Thoracic aorta (tissue), 2 donors: Measurements from ENCODE around the gene NEDD4L. TPM values are rescaled to one million over a fixed set of nuclear protein-coding genes. Genes with fewer than 3 reads are reported as not detected.

Experiments used
- ATAC-seq: fragments of 150-250 bp; one replicate; pipeline ENCODE4 v1.8.0; 2017; ENCODE audit warnings: low read depth; ENCODE audit not compliant: insufficient number of reproducible peaks, low FRiP score
- DNase-seq: peaks from one replicate; pipeline ENCODE4 v3.0.0-alpha.2; 2020; ENCODE audit warnings: low spot score
- H3K27ac ChIP-seq, 2 donors: fragments of 200-600 bp; sonication (generic); 1 replicate in 1 of 2; 2 replicates in 1 of 2; pipeline ENCODE4 v1.5.1; 2016; ENCODE audit warnings: mild to moderate bottlenecking in 2 of 2, moderate library complexity in 2 of 2
- H3K27me3 ChIP-seq: fragments of 200-600 bp; sonication (generic); replicated peaks from 2 replicates; pipeline ENCODE4 v1.6.0; 2016; ENCODE audit warnings: mild to moderate bottlenecking; ENCODE audit not compliant: insufficient read depth
- H3K36me3 ChIP-seq: fragments of 200-600 bp; sonication (generic); one replicate; pipeline ENCODE4 v1.5.1; 2016
- H3K4me1 ChIP-seq, 2 donors: fragments of 200-600 bp; sonication (generic); 1 replicate in 1 of 2; 2 replicates in 1 of 2; pipeline versions ENCODE4 v1.5.1 to v1.6.0; 2016; ENCODE audit warnings: low read depth in 2 of 2, mild to moderate bottlenecking in 1 of 2; ENCODE audit not compliant: control insufficient read depth in 1 of 2
- H3K4me3 ChIP-seq: fragments of 200-600 bp; sonication (generic); 2 replicates; pipeline ENCODE4 v1.5.1; 2016; ENCODE audit warnings: mild to moderate bottlenecking
- H3K9me3 ChIP-seq: fragments of 200-600 bp; sonication (generic); 2 replicates; pipeline ENCODE4 v1.5.1; 2016
- CTCF ChIP-seq: fragments of 200-600 bp; sonication (generic); IDR thresholded peaks from one replicate; pipeline ENCODE4 v1.5.1; 2019; ENCODE audit warnings: antibody characterized with exemption
- total RNA-seq, 2 donors: library from RNA; depleted of rRNA; stranded (reverse); fragments of >200 nt; gene quantifications; one replicate each; pipeline versions ENCODE4 v1.1.0 to v1.2.3, GENCODE V29; 2016

The NEDD4L gene
- total RNA-seq, 2 donors from 2014 or later, result 13.9 to 22.9 TPM

GRCh38 chr18:58104096-58104495 is 60.1 kb downstream of the NEDD4L start:
- no peak overlapping the region for H3K4me3 ChIP-seq
- H3K27ac ChIP-seq, result no peak overlapping the region
- H3K4me1 ChIP-seq, result no peaks in the 10 kb centered on the region
- H3K9me3 ChIP-seq, result no peaks in the 10 kb centered on the region
- no peaks in the 10 kb centered on the region for H3K36me3 ChIP-seq
- no peaks in the 10 kb centered on the region for H3K27me3 ChIP-seq
- ATAC-seq, result no peak
- no peak for TF ChIP-seq CTCF
- no peak for DNase-seq

DNA sequence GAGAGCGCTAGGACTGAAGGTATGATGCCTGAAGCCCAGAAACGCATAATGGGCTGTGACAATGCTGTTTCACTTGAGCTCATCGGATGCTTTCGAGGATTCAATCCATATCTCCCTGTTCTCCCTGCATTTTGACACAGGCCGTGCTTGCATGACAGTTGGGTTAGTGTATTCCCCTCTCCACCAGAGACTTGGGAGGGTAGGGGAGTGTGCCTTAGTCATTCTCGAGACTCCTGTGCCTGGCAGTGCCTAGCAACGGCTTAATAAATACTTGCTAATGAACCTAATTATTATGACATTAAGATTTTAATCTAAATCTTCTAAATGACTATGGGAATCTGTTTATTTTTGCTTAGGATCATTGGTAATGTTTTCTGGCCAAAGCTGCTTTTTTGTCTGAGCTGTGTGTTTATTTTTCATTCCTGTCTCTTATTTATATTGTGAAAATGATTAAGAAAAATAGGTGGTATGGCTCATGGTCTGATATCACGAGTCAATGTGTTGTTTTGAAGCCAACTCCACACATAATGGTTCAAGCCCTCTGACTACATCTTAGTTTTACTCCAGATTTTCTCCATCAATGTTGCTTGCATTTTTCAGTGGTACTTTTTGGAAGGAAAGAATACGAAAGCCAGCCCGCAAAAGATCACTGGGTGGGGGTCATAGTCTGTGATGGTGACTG is 61.3 kb downstream of the NEDD4L start:
- no peak for ATAC-seq
- no peaks in the 10 kb centered on the region for H3K27me3 ChIP-seq
- no peaks in the 10 kb centered on the region for H3K4me1 ChIP-seq
- no peak for TF ChIP-seq CTCF
- no peaks in the 10 kb centered on the region for H3K36me3 ChIP-seq
- no peaks in the 10 kb centered on the region for H3K9me3 ChIP-seq
- no peak overlapping the region for H3K27ac ChIP-seq
- H3K4me3 ChIP-seq, result no peak overlapping the region
- no peak for DNase-seq

GRCh38 chr18:58105888-58106260 is 61.8 kb downstream of the NEDD4L start:
- Histone ChIP-seq H3K9me3 (no peaks in the 10 kb centered on the region), H3K27ac (no peak overlapping the region), H3K4me1 (no peaks in the 10 kb centered on the region), H3K27me3 (no peaks in the 10 kb centered on the region), H3K4me3 (no peak overlapping the region), H3K36me3 (no peaks in the 10 kb centered on the region)
- DNase-seq (no peak), ATAC-seq (no peak)
- TF ChIP-seq CTCF, result no peak

- Histone ChIP-seq H3K4me1 (no peaks in the 10 kb centered on the region), H3K36me3 (no peaks in the 10 kb centered on the region), H3K27me3 (no peaks in the 10 kb centered on the region), H3K4me3 (no peak overlapping the region), H3K27ac (no peak overlapping the region), H3K9me3 (no peaks in the 10 kb centered on the region)
- DNase-seq (no peak), ATAC-seq (no peak)
- TF ChIP-seq CTCF, result no peak
Measured at GRCh38 chr18:58106289-58107070, 62.5 kb downstream of the NEDD4L start.

- no peak overlapping the region for H3K27ac ChIP-seq
- H3K9me3 ChIP-seq, result no peaks in the 10 kb centered on the region
- no peaks in the 10 kb centered on the region for H3K27me3 ChIP-seq
- H3K4me3 ChIP-seq, result no peak overlapping the region
- ATAC-seq, result no peak
- TF ChIP-seq CTCF, result no peak
- no peaks in the 10 kb centered on the region for H3K36me3 ChIP-seq
- no peaks in the 10 kb centered on the region for H3K4me1 ChIP-seq
- DNase-seq, result no peak
Measured at GRCh38 chr18:58109256-58109655, 65.2 kb downstream of the NEDD4L start.
